ENCODE measurements around the gene CYP20A1.
"Not testable (repeated sequence)": the region's sequence is repeated elsewhere in the genome, so short reads cannot be mapped to it uniquely, and the experiment has no call there.

The CYP20A1 gene

GRCh38 chr2:203341741-203342310 is 103.0 kb downstream of the CYP20A1 start:
- CTCF ChIA-PET, result interaction anchor here (0.6 kb wide), 1 partner anchor 37 kb away, joined by 3 read pairs; no protein-coding TSS in a partner anchor
- POLR2A ChIA-PET, result no interaction called here
- DNase-seq (ENCODE audit: extremely low spot score), result no peak
- TF ChIP-seq CTCF (IDR thresholded peaks at IDR 0.05; ENCODE audit: control extremely low read depth, extremely low read depth, low read depth, missing control alignments), result no peak

GRCh38 chr2:203342374-203342773 is 103.6 kb downstream of the CYP20A1 start:
- CTCF ChIA-PET; POLR2A ChIA-PET; DNase-seq (ENCODE audit: extremely low spot score): not testable (repeated sequence)

DNA sequence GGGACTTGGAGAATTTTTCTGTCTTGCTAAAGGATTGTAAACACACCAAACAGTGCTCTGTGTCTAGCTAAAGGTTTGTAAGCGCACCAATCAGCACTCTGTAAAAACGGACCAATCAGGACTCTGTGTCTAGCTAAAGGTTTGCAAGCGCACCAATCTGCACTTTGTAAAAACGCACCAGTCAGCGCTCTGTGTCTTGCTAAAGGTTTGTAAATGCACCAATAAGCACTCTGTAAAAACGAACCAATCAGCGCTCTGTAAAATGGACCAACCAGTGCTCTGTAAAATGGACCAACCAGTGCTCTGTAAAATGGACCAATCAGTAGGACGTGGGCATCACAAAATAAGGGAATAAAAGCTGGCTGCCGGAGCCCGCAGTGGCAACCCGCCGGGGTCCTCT is 105.8 kb downstream of the CYP20A1 start:
- ChIA-PET CTCF (interaction anchor here (0.9 kb wide), 1 partner anchor 471 kb away, joined by 3 read pairs; no protein-coding TSS in a partner anchor), POLR2A (no interaction called here)

GRCh38 chr2:203346612-203347011 is 107.8 kb downstream of the CYP20A1 start:
- ChIA-PET POLR2A (no interaction called here), CTCF (interaction anchor here (1.5 kb wide), 1 partner anchor 9 kb away, joined by 5 read pairs; no protein-coding TSS in a partner anchor)
- no peak for DNase-seq (ENCODE audit: extremely low spot score)
- TF ChIP-seq CTCF (IDR thresholded peaks at IDR 0.05; ENCODE audit: control extremely low read depth, extremely low read depth, low read depth, missing control alignments), result no peak

More for the DNA sequence above, 105.8 kb downstream of the CYP20A1 start:
- no peak for TF ChIP-seq CTCF (IDR thresholded peaks at IDR 0.05; ENCODE audit: control extremely low read depth, extremely low read depth, low read depth, missing control alignments)
- DNase-seq (ENCODE audit: extremely low spot score), result no peak

- TF ChIP-seq CTCF (IDR thresholded peaks at IDR 0.05; ENCODE audit: control extremely low read depth, extremely low read depth, low read depth, missing control alignments), result no peak
- CTCF ChIA-PET, result interaction anchor here (1.2 kb wide), 1 partner anchor 9 kb away, joined by 3 read pairs; no protein-coding TSS in a partner anchor
- DNase-seq (ENCODE audit: extremely low spot score), result no peak
- POLR2A ChIA-PET, result no interaction called here
Measured at GRCh38 chr2:203347375-203347774, 108.6 kb downstream of the CYP20A1 start.

GRCh38 chr2:203352604-203353255 is 113.9 kb downstream of the CYP20A1 start:
- CTCF ChIA-PET, result no interaction called here
- TF ChIP-seq CTCF (IDR thresholded peaks at IDR 0.05; ENCODE audit: control extremely low read depth, extremely low read depth, low read depth, missing control alignments), result no peak
- POLR2A ChIA-PET, result no interaction called here
- no peak for DNase-seq (ENCODE audit: extremely low spot score)

- DNase-seq (ENCODE audit: extremely low spot score), result no peak
- CTCF ChIA-PET, result no interaction called here
- no peak for TF ChIP-seq CTCF (IDR thresholded peaks at IDR 0.05; ENCODE audit: control extremely low read depth, extremely low read depth, low read depth, missing control alignments)
- POLR2A ChIA-PET, result no interaction called here
Measured at GRCh38 chr2:203354966-203355365, 116.1 kb downstream of the CYP20A1 start.

All from GM10248 (cell line).